ENCODE results near the gene TXNRD1.

TXNRD1 gene

GRCh38 chr12:104303538-104304151 lies 88.1 kb downstream of the TXNRD1 start, which contains the start of gene EID3:
TSS of gene EID3 (plus strand) at chr12:104303739. CDS start at chr12:104303935, 196 bp downstream.
- ATAC-seq (ENCODE audit: low read depth) (peak; percentile 92), DNase-seq (ENCODE audit: low spot score) (peak; percentile 81)
- Histone ChIP-seq H3K9me3 (ENCODE audit: severe bottlenecking) (no peaks in the 10 kb centered on the region), H3K36me3 (ENCODE audit: low read depth) (peaks cover 63% of the 10 kb centered on the region), H3K4me3 (ENCODE audit: severe bottlenecking) (peak within 1 kb of the TSS; percentile 12), H3K4me1 (ENCODE audit: insufficient read depth, poor library complexity, severe bottlenecking) (peaks cover 21% of the 10 kb centered on the region), H3K27me3 (ENCODE audit: insufficient read depth, poor library complexity, severe bottlenecking) (no peaks in the 10 kb centered on the region), H3K27ac (ENCODE audit: poor library complexity, severe bottlenecking) (no peak within 1 kb of the TSS)
- no peak for TF ChIP-seq CTCF (IDR thresholded peaks at IDR 0.05; ENCODE audit: poor library complexity, severe bottlenecking)

- no peak for ATAC-seq (ENCODE audit: low read depth)
- Histone ChIP-seq H3K27ac (ENCODE audit: poor library complexity, severe bottlenecking) (no peak overlapping the region), H3K4me3 (ENCODE audit: severe bottlenecking) (no peak overlapping the region), H3K36me3 (ENCODE audit: low read depth) (peaks cover 60% of the 10 kb centered on the region), H3K9me3 (ENCODE audit: severe bottlenecking) (no peaks in the 10 kb centered on the region), H3K4me1 (ENCODE audit: insufficient read depth, poor library complexity, severe bottlenecking) (peaks cover 21% of the 10 kb centered on the region), H3K27me3 (ENCODE audit: insufficient read depth, poor library complexity, severe bottlenecking) (no peaks in the 10 kb centered on the region)
- DNase-seq (ENCODE audit: low spot score), result no peak
- no peak for TF ChIP-seq CTCF (IDR thresholded peaks at IDR 0.05; ENCODE audit: poor library complexity, severe bottlenecking)
These were observed 88.9 kb downstream of the TXNRD1 start for GRCh38 chr12:104304261-104305009.

DNA sequence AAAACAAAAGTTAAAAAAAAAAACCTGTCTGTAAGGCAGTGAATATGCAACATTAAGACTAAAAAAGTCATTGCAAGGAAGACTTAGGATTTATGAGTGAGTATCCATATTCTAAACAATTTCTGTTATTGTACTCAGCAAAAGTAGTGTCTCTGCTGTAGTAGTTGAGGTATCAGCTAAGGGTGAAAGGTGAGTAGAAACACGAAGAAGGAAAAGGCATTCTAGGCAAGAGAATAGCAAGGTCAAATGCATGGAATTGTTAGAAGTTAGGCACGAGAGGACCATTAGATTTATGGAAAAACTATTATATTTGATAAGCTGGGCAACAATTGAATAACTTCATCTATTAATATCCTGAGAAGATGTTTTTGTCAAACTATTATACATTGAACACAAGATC lies 89.8 kb downstream of the TXNRD1 start:
- DNase-seq (ENCODE audit: low spot score), result no peak
- H3K27me3 ChIP-seq (ENCODE audit: insufficient read depth, poor library complexity, severe bottlenecking), result no peaks in the 10 kb centered on the region
- no peaks in the 10 kb centered on the region for H3K9me3 ChIP-seq (ENCODE audit: severe bottlenecking)
- H3K4me3 ChIP-seq (ENCODE audit: severe bottlenecking), result no peak overlapping the region
- H3K4me1 ChIP-seq (ENCODE audit: insufficient read depth, poor library complexity, severe bottlenecking), result peaks cover 21% of the 10 kb centered on the region
- H3K36me3 ChIP-seq (ENCODE audit: low read depth), result peaks cover 57% of the 10 kb centered on the region
- no peak for TF ChIP-seq CTCF (IDR thresholded peaks at IDR 0.05; ENCODE audit: poor library complexity, severe bottlenecking)
- ATAC-seq (ENCODE audit: low read depth), result no peak
- H3K27ac ChIP-seq (ENCODE audit: poor library complexity, severe bottlenecking), result no peak overlapping the region

DNA sequence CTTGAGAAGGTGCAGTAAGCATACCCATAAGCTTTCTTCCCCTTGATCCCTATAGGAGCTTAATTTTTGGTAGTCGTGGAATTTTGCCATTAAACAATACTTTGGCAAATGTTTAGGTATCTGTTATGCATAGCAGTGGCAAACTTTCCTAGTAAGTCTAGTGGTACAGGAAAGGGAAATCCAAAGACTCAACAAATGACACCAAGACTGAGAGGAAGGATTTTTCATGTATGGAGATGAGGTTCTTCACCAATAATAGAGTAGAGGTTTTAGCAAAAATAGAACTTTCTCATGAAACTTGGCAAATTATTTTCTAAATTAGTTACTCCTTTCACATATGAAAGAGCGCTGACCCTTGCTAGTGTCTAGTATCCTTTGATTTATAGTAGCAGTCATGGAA lies 90.8 kb downstream of the TXNRD1 start:
- H3K27me3 ChIP-seq (ENCODE audit: insufficient read depth, poor library complexity, severe bottlenecking), result no peaks in the 10 kb centered on the region
- H3K27ac ChIP-seq (ENCODE audit: poor library complexity, severe bottlenecking), result no peak overlapping the region
- no peak for DNase-seq (ENCODE audit: low spot score)
- peaks cover 61% of the 10 kb centered on the region for H3K36me3 ChIP-seq (ENCODE audit: low read depth)
- H3K4me1 ChIP-seq (ENCODE audit: insufficient read depth, poor library complexity, severe bottlenecking), result peaks cover 21% of the 10 kb centered on the region
- H3K4me3 ChIP-seq (ENCODE audit: severe bottlenecking), result no peak overlapping the region
- H3K9me3 ChIP-seq (ENCODE audit: severe bottlenecking), result no peaks in the 10 kb centered on the region
- no peak for ATAC-seq (ENCODE audit: low read depth)
- TF ChIP-seq CTCF (IDR thresholded peaks at IDR 0.05; ENCODE audit: poor library complexity, severe bottlenecking), result no peak
